Stimulated activated CD8-positive, alpha-beta memory T cell treated with anti-CD3 and anti-CD28 coated beads, Interleukin-12 subunit alpha, Interleukin-12 subunit beta, amount 100 ng/mL, for 24 hours (primary cell): ENCODE results near the gene TAF5L.
"Not testable (repeated sequence)": the region's sequence is repeated elsewhere in the genome, so short reads cannot be mapped to it uniquely, and the experiment has no call there.

ENCODE experiments used
- DNase-seq: peaks from one replicate; pipeline ENCODE4 v3.0.0-alpha.2; 2020; ENCODE audit errors: extremely low read depth

Gene TAF5L

GRCh38 chr1:229642376-229642775 is 16.5 kb upstream of the TAF5L start:
- no peak for DNase-seq

DNA sequence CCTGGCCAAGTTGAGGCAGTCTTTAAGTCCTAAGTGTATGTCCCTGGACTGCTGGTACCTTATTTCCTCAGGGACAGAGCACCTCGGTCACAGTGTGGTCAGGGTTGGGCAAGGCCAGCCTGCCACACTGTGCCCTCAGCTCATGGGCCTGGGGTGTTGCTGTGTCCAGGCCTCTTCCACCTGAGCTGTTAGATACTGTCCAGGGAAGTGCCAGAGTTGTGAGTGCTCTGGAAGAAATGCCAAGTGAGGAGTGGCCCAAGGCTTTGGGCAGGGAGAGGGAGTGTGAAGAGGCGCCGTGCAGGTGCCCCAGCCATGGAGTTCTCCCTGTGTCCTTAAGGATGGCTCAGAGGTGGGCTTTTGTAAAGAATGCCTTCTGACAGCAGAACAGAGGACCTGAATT is 15.4 kb upstream of the TAF5L start:
- DNase-seq, result no peak

- DNase-seq, result no peak
These were observed 14.5 kb upstream of the TAF5L start for GRCh38 chr1:229640455-229640854.

DNA sequence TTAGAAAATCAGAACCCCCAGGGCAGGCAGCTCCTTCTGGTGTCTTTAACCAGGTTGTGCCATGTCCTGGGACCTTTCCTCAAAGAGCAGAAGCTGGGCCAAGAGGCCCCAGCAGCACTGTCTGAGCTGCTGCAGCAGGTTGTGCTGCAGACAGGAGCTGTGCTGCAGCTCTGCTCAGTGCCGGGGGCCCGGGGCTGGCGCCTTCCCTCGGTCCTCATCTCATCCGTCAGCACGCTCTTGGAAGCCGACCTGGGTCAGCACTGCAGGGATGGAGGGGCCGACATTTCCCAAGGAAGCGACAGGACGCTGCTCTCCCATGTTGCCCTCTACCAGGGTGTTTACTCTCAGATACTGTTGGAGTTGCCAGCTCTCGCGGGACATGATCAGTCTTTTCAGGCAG is 11.8 kb upstream of the TAF5L start:
- no peak for DNase-seq

DNA sequence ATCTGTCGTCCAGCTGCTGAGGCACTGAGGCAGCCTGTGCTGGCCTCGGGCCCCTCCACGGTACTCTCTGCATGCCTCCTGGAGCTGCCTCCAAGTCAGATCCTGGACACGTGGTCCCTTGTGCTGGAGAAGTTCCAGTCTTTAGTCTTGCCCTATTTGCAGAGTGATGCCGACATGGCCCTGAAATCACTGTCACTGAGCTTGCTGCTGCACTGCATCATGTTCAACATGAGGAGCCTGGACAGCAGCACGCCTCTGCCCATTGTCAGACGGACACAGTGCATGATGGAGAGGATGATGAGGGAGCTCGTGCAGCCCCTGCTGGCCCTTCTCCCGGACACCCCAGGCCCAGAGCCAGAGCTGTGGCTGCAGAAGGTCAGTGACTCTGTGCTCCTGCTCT is 10.1 kb upstream of the TAF5L start:
- no peak for DNase-seq

DNA sequence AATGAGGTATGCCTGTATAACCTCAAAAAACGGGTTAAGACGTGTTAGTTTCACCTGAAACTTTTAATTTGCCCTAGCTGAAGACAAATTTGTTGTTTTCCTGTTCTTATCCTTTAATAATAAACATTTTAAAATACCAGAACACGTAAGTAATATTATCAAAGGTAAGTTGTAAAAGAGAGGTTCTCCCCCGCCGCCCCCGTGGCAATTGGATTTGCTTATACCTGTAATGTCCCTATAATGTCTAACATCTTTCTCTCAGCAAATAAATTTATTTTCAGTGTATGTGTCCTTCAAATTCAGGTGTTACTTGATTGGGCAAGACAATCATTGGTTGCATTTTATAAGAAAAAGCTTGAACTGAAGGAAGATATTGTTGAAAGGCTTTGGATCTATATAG is 6.0 kb upstream of the TAF5L start:
- no peak for DNase-seq

DNA sequence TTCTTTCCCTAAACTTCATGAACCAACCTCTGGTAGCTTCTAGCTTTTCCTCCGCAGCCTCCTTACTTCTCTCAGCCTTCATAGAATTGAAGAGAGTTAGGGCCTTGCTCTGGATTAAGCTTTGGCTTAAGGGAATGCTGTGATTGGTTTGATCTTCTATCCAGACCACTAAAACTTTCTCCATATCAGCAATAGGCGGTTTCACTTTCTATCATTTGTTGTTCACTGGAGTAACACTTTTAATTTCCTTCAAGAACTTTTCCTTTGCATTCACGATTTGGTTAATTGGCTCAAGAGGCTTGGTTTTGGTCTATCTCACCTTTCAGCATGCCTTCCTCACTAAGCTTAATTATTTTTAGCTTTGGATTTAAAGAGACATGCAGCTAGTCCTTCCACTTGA is 5.2 kb upstream of the TAF5L start:
- DNase-seq, result no peak

DNA sequence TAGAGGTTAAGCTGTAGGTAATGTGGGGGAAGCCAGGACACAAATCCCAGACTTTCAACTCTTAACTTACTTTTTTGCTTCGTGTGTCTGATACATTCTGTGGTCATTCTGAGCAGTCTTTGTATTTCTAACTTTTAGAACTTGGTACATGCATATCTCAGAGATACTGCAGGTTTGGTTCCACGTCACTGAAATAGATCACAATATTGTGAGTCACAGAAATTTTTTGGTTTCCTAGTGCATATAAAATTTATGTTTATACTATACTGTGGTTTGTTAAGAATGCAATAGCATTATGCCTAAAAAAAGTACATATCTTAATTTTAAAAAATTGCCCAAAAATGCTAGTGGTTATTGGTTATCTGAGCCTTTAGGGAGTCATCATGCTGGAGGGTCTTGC is 3.3 kb upstream of the TAF5L start:
- no peak for DNase-seq

- DNase-seq, result no peak
These were observed 1.1 kb upstream of the TAF5L start for GRCh38 chr1:229627003-229627402.

- DNase-seq, result no peak
These were observed 629 bp downstream of the TAF5L start for GRCh38 chr1:229625071-229625914.

DNA sequence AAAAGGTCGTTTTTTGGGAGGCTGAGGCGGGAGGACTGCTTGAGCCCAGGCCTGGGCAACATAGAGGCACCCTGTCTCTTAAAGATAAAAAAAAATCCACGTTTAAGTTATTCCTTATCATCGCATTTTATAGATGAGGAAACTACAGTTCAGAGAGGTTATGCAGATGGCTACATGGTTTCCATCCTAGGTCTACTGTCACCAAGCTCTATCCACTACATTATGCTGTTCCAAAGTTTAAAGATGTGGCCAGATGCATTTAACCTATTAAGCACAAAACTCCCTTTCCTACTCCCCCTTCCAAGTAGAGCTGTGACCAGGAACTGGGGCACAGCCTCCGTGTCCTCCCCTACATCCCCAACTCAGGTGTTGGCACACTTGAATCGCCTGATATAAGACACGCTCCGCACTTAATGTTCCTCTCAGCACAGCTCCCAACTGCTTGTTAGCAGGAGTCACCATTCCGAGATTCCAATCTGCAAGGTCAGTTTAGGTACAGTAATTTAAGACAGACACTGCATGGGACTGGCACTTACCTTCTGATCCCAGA is 1.3 kb downstream of the TAF5L start:
- DNase-seq, result no peak

GRCh38 chr1:229623838-229624237 is 2.1 kb downstream of the TAF5L start:
- DNase-seq, result no peak

DNA sequence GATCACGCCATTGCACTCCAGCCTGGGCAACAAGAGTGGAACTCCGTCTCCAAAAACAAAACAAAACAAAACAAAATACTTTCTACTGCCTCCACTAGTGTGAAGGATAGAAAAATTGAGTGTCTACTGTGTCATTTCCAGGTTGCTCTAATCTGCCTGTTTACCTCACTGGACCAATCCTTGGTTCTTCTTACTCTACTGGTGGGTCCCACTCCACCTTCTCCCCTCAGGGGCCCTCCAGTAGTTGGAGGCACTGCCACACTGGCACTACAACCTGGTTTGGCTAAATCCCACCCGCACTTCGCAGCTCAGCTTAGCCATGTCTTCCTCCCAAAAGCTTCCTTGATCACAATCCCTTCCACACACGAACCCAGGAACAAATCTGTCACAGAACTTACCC is 2.7 kb downstream of the TAF5L start:
- no peak for DNase-seq

DNA sequence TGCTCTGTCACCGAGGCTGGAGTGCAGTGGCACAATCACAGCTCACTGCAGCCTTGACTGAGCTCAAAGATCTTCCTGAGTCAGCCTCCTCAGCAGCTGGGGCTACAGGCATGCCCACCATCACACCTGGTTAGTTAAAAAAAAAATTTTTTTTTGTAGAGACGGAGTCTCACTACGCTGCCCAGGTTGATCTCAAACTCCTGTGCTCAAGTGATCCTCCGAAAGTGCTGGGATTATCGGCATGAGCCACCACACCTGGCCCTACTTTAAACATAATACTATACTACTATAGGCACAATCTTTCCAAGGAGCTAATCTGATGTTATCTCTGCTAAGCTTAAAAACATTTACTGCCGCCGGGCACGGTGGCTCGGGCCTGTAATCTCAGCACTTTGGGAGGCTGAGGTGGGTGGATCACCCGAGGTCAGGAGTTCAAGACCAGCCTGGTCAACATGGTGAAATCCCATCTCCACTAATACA is 3.2 kb downstream of the TAF5L start:
- DNase-seq, result not testable (repeated sequence)

GRCh38 chr1:229621663-229622062 is 4.3 kb downstream of the TAF5L start:
- DNase-seq, result no peak

- DNase-seq, result no peak
These were observed 5.0 kb downstream of the TAF5L start for GRCh38 chr1:229620876-229621275.

DNA sequence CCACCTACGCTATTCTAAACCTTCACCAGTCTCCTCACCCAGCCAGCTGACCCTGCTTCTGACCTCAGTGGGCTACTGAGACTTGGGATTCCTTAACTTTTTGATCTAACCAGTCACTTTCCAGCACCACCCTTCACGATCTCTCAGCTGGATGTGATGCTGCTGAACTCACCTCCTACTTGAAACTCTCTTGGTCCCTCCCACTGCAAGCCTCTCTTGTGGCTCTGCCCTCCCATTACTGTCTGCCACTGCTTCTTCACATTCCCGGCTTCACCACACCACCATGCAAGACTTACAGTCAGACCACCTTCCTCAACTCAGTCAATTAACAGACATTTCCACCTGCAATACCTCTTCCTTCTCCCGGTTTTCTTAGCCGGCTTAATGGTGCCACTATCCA is 6.3 kb downstream of the TAF5L start:
- DNase-seq, result no peak

DNA sequence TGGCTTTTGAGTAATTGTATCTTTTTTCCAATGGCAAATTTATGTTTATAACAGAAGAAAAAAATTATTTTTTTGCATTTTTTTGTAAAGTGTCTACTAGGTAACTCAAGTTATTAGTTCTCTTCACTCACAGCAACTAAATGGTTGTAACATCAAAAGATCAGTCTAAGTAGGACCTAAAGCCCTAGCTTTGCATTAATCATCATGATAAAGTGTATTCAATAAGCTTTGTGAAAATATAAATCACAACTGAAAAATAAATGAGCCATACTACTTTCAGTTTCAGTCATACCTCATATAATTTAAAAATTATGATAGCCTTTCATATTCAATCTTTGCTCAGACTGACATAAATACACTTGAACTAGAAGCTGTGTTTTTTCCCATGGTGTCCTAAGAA is 6.9 kb downstream of the TAF5L start:
- DNase-seq, result no peak

DNA sequence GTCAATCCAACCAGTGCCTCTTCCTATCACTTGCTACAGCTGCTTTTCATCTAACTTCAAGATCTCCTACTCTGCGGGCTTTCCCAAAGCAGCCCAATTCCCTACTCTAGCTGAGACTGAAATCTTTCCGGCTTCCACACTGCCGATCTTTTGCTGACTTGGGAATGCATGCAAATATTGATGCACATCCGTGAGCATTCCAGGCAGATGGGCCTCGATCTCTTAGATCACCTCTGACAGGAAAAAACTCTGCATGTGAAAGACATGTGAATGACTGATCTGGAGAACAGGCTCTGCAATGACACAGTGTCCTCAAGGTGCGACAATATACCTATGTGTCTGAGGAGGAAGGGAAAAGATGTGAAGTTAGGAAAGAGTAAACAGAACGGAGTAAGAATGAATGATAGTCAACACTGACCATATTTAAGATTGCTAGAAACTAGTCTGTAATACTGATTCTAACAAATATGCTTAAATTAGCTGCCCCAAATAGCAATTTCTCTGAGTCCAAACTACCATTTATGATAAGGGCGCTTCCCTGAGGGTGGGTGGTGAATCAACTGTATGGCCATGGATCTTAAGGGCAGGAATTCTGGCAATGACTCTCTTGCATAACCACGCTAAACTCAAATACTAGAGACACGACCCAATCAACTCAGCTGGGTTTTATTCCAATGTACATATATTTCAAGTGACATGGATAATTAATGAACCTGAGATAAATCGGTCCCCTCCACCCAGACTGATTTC is 8.4 kb downstream of the TAF5L start:
- DNase-seq, result no peak

- no peak for DNase-seq
These were observed 11.2 kb downstream of the TAF5L start for GRCh38 chr1:229614701-229615100.

- DNase-seq, result no peak
These were observed 12.0 kb downstream of the TAF5L start for GRCh38 chr1:229613938-229614337.

DNA sequence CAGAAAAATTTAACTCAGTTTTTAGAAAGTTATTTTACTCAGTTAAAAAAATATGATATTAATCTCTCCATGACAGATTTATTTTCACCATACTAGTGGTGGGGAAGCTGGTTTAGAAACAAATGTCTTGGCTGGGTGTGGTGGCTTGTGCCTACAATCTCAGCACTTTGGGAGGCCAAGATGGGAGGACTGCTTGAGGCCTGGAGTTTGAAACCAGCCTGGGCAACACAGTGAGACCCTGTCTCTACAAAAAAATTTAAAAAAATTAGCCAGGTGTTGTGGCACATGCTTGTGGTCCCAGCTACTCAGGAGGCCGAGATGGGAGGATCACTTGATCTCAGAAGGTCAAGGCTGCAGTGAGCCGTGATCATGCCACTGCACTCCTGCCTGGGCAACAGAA is 17.3 kb downstream of the TAF5L start:
- no peak for DNase-seq

- no peak for DNase-seq
These were observed 18.6 kb downstream of the TAF5L start for GRCh38 chr1:229607370-229607769.
